Fibroblast of upper back skin (primary cell): ENCODE results near the gene BRD9.
"Not testable (repeated sequence)": the region's sequence is repeated elsewhere in the genome, so short reads cannot be mapped to it uniquely, and the experiment has no call there.

Source experiments
- DNase-seq: peaks from one replicate; pipeline ENCODE4 v3.0.0-alpha.2; 2013

The BRD9 gene

DNA sequence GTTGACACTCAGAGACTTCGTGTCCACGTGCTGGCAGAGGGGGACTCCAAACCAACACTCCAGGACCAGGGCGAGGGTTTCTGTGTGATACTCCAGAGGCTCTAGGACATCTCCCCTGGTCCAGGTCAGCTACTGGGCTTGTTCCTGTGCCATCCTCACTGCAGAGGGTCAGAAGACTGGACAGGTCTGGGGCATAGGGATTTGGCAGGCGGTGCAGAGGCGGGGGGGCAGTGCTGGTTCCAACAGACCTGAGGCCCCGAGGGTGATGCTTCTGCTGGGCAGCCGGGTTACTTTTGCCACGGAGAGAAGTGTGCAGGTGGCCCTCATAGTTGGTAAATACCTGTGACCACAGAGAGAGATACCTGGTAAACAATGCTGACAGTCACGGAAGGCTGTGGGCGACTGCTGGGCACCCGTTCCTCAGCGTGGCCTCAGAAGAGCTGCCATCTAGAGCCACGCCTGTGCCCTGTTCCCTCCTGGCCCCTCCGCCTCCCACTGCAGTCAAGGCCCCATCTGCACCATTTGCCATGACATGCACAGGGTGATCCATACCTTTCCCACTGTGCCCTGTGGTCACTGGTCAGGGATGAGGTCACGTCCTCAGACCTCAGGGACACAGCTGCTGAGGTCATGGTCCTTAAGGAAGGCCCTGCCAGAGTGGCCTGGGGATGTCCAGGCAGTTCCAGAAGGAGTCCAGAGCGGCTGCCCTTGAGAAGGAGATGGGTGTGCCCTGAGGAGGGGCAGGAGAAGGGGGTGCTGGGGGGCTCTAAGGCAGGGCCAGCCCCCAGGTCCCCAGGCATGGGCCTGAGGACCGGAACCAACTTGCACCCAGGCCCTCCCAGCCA, 30.1 kb upstream of the BRD9 start:
- DNase-seq: no peak

DNA sequence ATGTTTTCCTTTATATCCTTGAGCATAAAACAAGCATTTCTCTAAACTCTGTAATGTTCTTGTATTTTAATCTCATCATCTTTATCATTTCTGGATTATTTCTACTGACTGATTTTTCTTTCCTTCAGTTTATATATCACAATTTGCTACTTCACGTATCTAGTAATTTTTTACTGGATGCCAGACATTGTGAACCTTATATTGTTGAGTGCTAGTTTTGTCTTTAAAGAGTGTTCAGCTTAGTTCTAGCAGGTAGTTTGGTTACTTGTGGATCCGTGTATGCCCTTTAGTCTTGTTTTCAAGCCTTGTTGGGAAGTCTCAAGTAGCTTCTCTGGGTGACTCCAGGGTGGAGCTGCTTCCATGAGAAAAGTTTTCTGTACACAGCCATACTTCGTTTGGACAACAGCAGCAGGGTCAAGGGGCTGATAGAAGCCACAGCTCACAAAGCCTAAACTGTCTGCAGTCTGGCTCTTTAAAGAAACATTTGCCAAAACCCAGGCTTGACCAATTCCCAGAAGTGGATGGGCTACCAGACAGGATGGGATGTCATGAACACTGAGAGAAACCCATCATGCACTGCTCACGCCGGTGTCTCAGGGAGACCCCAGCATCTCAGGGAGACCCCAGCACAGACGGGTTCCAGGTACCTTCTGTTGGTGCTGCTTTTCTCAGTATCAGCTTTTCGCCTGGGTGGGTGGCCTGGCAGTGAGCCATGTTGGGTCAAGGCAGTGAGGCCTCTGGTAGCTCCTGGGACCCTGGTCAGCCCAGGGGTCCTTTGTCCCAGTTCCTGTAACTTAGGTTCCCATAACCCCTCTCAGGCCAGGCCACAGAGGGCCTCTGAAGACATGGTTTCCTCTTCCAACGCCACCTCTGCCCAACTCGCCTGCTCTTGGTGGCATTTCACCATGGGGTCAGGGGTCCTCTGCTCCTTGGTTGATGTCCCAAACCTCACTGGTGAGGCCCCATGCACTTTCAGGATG, 29.1 kb upstream of the BRD9 start:
- DNase-seq: no peak

DNA sequence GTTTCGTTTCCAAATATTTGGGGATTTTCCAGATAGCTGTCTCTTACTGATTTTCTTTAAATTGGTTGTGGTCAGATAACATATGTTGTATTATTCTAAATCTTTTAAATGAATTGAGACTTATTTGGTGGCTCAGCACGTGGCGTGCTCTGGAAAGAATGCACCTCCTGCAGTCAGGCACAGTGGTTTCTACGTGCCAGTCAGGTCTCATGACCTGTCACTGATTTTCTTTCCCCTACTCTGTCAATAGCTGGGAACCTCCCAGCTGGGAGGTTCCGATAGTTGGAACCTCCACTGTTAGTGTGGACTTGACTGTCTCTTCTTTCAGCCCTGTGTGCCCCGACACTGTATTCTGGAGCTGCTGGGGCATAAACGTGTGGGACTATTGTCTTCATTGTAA, 27.7 kb upstream of the BRD9 start:
- no peak for DNase-seq

- DNase-seq: no peak
These were observed 26.9 kb upstream of the BRD9 start for GRCh38 chr5:919356-920000.

- not testable (repeated sequence) for DNase-seq
These were observed 26.1 kb upstream of the BRD9 start for GRCh38 chr5:918717-919116.

DNA sequence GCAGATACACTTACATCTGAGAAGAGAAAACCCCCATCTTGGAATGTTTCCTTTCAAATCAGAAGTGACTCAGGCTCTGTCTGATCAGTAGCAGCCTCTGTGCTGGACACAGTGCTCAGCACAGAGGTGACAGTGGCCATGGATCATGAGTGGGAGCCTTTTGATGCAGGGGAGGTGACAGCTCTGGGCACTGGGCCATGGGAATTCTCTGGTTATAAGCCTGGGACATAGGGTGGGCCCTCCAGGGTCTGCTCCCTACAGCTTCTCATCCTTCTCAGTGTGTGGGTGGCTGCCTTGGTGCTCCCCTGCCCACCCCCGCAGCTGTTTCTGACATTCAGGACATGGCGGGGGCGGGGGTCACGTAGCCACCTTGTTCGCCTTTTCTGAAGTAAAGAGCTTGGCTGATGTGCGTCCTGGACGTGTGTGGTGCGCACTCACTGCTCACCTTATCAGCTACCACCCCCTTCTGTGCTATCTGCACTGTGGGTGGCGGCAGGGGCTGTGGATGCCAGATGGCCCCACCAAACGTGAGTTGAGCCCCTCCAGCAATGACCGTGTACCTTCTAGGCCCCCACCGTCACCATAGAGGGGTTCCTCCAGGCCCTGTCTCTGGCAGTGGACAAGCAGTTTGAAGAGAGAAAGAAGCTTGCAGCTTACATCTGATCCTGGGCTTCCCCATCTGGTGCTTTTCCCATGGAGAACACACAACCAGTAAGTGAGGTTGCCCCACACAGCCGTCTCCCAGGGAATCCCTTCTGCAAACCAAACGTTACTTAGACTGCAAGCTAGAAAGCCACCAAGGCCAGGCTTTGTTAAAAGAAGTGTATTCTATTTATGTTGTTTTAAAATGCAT, 24.1 kb upstream of the BRD9 start:
- DNase-seq: no peak

DNA sequence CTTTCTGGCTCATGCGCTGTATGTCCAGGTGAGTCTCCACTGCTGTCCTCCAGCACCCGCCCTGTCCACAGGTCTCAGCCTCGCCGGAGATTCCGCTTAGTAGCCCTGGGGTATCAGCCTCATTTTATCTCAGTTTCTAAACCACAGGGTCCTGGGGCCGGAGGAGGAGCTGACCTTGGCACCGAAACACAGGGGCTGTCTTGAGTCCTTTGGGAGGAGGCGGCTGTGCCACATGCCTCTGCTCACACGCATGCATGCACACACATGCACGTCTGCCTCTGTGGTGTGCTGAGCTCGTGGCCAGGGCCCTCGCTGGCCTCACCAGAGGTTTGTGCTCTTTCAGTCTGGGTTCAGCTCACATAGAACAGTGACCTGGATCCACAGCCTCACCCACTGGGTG, 23.3 kb upstream of the BRD9 start:
- DNase-seq: no peak

DNA sequence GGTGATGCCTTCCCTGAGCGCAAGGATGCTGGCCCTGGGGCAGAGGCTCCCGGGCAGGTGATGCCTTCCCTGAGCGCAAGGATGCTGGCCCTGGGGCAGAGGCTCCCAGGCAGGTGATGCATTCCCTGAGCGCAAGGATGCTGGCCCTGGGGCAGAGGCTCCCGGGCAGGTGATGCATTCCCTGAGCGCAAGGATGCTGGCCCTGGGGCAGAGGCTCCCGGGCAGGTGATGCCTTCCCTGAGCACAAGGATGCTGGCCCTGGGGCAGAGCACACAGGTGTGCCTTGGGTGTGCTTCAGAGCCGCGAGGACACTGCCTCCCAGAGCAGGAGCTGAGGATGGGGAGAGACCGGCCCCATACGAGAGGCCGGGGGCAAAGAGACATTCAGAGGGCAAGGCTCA, 22.7 kb upstream of the BRD9 start:
- DNase-seq: not testable (repeated sequence)

GRCh38 chr5:914612-915011, 22.0 kb upstream of the BRD9 start:
- no peak for DNase-seq

DNA sequence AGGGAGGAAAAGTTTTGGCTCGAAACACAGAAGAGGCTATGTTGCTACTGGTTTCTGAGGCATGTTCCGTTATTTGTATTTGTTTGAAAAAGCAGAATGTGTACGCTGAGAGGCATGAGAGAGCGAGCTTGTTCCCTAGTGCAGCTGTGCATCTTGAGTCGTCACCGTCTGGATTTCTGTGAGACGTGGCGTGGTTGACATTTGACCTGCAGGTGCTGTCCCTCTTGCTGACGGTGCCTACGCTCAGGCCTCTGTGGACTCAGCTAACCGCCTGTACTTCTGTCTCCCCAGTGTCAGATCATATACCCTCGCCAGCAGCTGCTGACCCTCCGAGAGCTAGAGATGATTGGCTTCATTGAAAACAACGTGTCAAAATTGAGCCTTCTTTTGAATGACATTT, 21.6 kb upstream of the BRD9 start:
- DNase-seq: no peak

GRCh38 chr5:912280-913091, 19.9 kb upstream of the BRD9 start:
- DNase-seq: peak; percentile 69

DNA sequence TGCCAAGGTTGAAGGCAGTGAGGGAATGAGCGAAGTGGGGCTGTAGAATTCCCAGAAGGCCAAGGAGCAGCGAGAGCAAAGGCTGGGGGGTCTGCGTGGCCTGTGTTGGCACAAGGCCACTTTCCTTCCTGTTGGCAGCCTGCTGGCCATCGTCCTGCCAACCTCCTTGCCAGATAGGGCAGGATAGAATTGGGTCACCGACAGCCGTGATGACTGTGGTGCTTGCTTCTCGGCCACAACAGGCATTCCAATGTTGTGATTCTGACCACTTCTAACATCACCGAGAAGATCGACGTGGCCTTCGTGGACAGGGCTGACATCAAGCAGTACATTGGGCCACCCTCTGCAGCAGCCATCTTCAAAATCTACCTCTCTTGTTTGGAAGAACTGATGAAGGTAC, 19.0 kb upstream of the BRD9 start:
- no peak for DNase-seq

GRCh38 chr5:910769-911160, 18.2 kb upstream of the BRD9 start:
- no peak for DNase-seq

- DNase-seq: no peak
These were observed 17.6 kb upstream of the BRD9 start for GRCh38 chr5:909994-910768.

- no peak for DNase-seq
These were observed 16.5 kb upstream of the BRD9 start for GRCh38 chr5:909086-909485.

DNA sequence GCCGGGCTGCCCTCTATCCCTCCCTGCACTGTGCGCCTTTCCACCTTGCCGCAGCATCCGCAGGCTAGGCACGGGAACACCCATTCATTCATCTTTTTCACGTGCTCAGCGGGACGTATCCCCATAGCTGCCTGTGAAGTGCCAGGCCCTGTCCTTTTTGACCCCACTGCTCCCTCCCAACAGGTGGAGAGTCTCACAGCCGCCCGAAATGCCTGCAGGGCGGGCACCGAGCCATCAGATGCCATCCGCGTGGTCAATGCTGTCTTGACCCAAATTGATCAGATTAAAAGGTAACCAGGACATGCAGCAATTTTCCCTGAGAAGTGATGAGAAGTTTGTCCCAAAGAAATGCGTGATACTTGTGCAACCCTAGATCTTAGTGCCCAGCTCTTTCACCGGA, 15.6 kb upstream of the BRD9 start:
- DNase-seq: no peak

- DNase-seq: no peak
These were observed 14.8 kb upstream of the BRD9 start for GRCh38 chr5:907366-907910.

DNA sequence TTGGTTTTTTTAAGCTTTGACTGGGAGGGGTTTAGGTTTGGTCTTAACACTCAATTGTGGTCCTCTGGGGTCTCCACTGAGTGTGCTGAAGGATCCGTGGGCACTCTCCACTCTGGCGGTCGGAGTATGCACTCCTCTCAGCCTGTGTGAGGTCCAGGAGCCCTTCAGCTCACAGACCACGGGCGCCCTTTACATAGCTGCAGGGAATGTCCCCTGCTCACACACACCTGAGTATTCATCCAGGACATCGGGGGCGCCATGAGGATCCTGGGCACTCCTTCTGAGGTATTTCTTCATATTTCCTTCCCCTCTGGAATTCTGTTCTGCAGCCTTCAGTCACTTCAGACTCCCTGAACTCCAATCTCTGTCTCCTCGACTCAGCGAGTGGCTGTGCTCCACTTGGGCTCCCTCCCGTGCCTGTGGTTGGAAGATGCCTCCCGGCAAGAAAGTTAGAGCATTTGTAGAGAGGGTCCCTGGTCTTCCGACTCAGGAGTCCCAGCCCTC, 12.6 kb upstream of the BRD9 start:
- DNase-seq: no peak

DNA sequence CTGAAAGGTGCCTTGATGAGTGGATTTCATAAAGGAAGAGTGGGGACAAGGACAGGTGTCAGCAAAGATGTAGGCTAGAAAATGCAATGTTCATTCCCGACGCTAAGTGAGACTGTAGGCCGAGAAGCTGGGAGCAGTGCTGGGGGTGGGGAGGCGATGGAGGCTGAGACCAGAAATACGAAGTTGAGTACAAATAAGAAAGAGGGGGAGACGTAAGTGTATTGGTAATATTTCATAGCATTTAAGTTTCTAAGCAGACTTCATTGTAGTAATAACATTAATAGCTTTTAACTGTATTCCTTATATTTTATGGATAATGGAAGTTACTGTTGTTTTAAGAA, 11.1 kb upstream of the BRD9 start:
- DNase-seq: no peak
